Natural killer cell (primary cell): ENCODE data around the gene CAPN1. TPM values are rescaled to one million over a fixed set of nuclear protein-coding genes. Genes with fewer than 3 reads are reported as not detected.

Experiments used
- ATAC-seq, 3 donors: fragments of 150-1000 bp in 2 of 3; fragments of 200-7000 bp in 1 of 3; cut with Tn5 transposase; 1 replicate in 1 of 3; 2 replicates in 2 of 3; pipeline ENCODE4 v1.10.0; 2021; ENCODE audit warnings: mild to moderate bottlenecking in 2 of 3, moderate library complexity in 2 of 3
- DNase-seq, 2 donors: peaks; one replicate each; pipeline versions ENCODE4 v3.0.0 to v3.0.0-alpha.2; 2013 to 2021; ENCODE audit warnings: mixed read lengths in 1 of 2
- H3K27ac ChIP-seq: one replicate; pipeline ENCODE4 v1.5.1; 2013; ENCODE audit warnings: mild to moderate bottlenecking, low read length
- H3K27me3 ChIP-seq: one replicate; pipeline ENCODE4 v1.6.1; 2013; ENCODE audit warnings: low read length; ENCODE audit not compliant: control insufficient read depth, insufficient read depth
- H3K36me3 ChIP-seq: one replicate; pipeline ENCODE4 v1.6.1; 2013; ENCODE audit warnings: low read length; ENCODE audit not compliant: control insufficient read depth, insufficient read depth
- H3K4me1 ChIP-seq: one replicate; pipeline ENCODE4 v1.6.1; 2013; ENCODE audit warnings: low read length; ENCODE audit not compliant: control insufficient read depth, insufficient read depth
- H3K4me3 ChIP-seq: one replicate; pipeline ENCODE4 v1.5.1; 2013; ENCODE audit warnings: low read length
- H3K9me3 ChIP-seq: one replicate; pipeline ENCODE4 v1.6.1; 2013; ENCODE audit warnings: low read length; ENCODE audit not compliant: control insufficient read depth, insufficient read depth
- H3K27ac Mint-ChIP-seq, 2 donors: one replicate each; pipeline ENCODE4 v1.8.0; 2022; ENCODE audit warnings: mild to moderate bottlenecking in 2 of 2, mixed read lengths in 2 of 2, moderate library complexity in 1 of 2
- H3K27me3 Mint-ChIP-seq, 2 donors: one replicate each; pipeline ENCODE4 v1.8.0; 2022; ENCODE audit warnings: low read depth in 2 of 2, mixed read lengths in 2 of 2
- H3K36me3 Mint-ChIP-seq: one replicate; pipeline ENCODE4 v1.8.0; 2022; ENCODE audit warnings: mixed read lengths
- H3K4me1 Mint-ChIP-seq, 2 donors: one replicate each; pipeline ENCODE4 v1.8.0; 2022; ENCODE audit warnings: mixed read lengths in 2 of 2
- H3K4me3 Mint-ChIP-seq: one replicate; pipeline ENCODE4 v1.8.0; 2022; ENCODE audit warnings: mild to moderate bottlenecking, moderate library complexity, mixed read lengths
- H3K9me3 Mint-ChIP-seq, 2 donors: one replicate each; pipeline ENCODE4 v1.8.0; 2022; ENCODE audit warnings: mixed read lengths in 2 of 2
- WGBS: methylation state at CpG from one replicate; pipeline ENCODE4 v1.1.7; 2013; ENCODE audit warnings: missing lambda C conversion rate; ENCODE audit not compliant: insufficient coverage; 5-methylcytosine and 5-hydroxymethylcytosine counted together
- intact Hi-C: fragments of 100-400 bp; cut with micrococcal nuclease; formaldehyde crosslinking; loops from one replicate; pipeline ENCODE4 v1.14.2; 2022
- total RNA-seq, 4 donors: library from RNA; stranded (reverse); fragments of 120-200 nt in 1 of 4; gene quantifications; one replicate each; pipeline versions ENCODE4 v1.2.3 to v1.2.4, GENCODE V29; 2013 to 2022
- TF ChIP-seq, protein P1 (sequence below): fragments of 200-600 bp; IDR thresholded peaks from one replicate; pipeline ENCODE4 v1.8.0; 2022; ENCODE audit warnings: antibody characterized with exemption

CAPN1 gene
- total RNA-seq, 3 donors from 2014 or later (not counting 1 experiment from before 2014, with no cell fraction given) = 211 to 256 (median 229) TPM

DNA sequence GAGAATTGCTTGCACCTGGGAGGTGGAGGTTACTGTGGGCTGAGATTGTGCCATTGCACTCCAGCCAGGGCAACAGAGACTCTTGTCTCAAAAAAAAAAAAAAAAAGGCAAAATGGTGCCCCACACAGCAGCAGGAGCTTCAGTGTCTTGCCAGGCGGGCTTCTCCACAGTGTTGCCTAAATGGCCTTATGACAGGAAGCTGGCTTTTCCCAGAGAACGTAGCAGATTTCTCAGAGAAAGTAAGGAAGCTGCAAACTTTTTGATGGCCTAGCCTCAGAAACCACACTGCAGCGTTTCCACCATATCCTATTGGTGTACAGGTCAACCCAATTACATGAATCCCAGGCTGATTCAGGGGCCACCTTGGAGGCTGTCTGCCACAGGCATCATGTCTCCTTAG lies 24.4 kb upstream of the CAPN1 start:
- DNase-seq (no peak), ATAC-seq (no peak)
- no peaks in the 10 kb centered on the region for H3K9me3 ChIP-seq
- no peaks in the 10 kb centered on the region for H3K36me3 Mint-ChIP-seq
- no peaks in the 10 kb centered on the region for H3K36me3 ChIP-seq
- 63% methylated on average over 3 of the region's 3 CpGs for WGBS
- no peaks in the 10 kb centered on the region for H3K27me3 ChIP-seq
- H3K27me3 Mint-ChIP-seq = peaks cover 0 to 4% of the 10 kb centered on the region in 2 donors
- no peaks in the 10 kb centered on the region for H3K4me1 ChIP-seq
- no peak overlapping the region for H3K27ac ChIP-seq
- H3K27ac Mint-ChIP-seq = no peak overlapping the region
- H3K4me3 Mint-ChIP-seq = no peak overlapping the region
- TF ChIP-seq, protein P1, sequence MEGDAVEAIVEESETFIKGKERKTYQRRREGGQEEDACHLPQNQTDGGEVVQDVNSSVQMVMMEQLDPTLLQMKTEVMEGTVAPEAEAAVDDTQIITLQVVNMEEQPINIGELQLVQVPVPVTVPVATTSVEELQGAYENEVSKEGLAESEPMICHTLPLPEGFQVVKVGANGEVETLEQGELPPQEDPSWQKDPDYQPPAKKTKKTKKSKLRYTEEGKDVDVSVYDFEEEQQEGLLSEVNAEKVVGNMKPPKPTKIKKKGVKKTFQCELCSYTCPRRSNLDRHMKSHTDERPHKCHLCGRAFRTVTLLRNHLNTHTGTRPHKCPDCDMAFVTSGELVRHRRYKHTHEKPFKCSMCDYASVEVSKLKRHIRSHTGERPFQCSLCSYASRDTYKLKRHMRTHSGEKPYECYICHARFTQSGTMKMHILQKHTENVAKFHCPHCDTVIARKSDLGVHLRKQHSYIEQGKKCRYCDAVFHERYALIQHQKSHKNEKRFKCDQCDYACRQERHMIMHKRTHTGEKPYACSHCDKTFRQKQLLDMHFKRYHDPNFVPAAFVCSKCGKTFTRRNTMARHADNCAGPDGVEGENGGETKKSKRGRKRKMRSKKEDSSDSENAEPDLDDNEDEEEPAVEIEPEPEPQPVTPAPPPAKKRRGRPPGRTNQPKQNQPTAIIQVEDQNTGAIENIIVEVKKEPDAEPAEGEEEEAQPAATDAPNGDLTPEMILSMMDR = no peak
- H3K9me3 Mint-ChIP-seq = no peaks in the 10 kb centered on the region
- H3K4me1 Mint-ChIP-seq = no peaks in the 10 kb centered on the region
- H3K4me3 ChIP-seq = no peak overlapping the region
- intact Hi-C loops = no loop called here

DNA sequence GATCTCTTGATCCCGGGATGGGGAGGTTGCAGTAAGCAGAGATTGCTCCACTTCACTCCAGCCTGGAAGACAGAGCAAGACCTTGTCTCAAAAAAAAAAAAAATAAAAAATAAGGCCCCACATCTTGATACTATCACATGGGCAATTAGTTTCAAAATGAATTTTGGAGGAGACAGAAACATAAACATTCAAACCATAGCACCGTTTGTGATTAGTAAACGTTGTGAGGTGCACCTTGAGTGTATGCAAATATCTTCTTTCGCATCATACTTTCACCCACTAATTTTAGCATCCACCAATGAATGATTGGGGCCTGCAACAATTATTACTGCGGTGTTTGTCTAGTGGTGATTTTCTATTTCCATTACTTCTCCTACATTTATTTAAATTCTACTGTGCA lies 22.7 kb upstream of the CAPN1 start:
- no peaks in the 10 kb centered on the region for H3K9me3 ChIP-seq
- H3K4me3 Mint-ChIP-seq = no peak overlapping the region
- H3K27me3 ChIP-seq = no peaks in the 10 kb centered on the region
- no peak overlapping the region for H3K27ac ChIP-seq
- ATAC-seq (no peak), DNase-seq (no peak)
- H3K27me3 Mint-ChIP-seq = peaks cover 0 to 4% of the 10 kb centered on the region in 2 donors
- H3K9me3 Mint-ChIP-seq = no peaks in the 10 kb centered on the region
- 79% methylated on average over 3 of the region's 5 CpGs for WGBS
- TF ChIP-seq, protein P1 = no peak
- H3K4me1 ChIP-seq = no peaks in the 10 kb centered on the region
- H3K4me3 ChIP-seq = no peak overlapping the region
- H3K27ac Mint-ChIP-seq = no peak overlapping the region
- no peaks in the 10 kb centered on the region for H3K36me3 Mint-ChIP-seq
- intact Hi-C loops = no loop called here
- no peaks in the 10 kb centered on the region for H3K36me3 ChIP-seq
- no peaks in the 10 kb centered on the region for H3K4me1 Mint-ChIP-seq

DNA sequence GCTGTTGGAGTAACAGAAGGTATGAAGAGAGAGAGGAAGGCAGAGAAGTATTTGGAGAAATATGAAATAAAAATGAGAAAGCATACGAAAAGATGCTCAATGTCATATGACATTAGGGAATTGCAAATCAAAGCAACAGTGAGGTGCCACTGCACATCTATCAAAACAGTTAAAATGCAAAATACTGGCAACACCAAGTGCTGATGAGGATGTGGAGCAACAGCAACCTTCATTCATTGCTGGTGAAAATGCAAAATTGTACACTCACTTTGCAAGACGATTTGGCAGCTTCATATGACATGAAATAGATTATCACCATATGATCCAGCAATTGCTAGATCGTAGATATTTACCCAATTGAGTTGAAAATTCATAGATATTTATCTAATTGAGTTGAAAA lies 21.1 kb upstream of the CAPN1 start:
- TF ChIP-seq, protein P1 = no peak
- Mint-ChIP-seq H3K27ac (no peak overlapping the region), H3K27me3 (peaks cover 0 to 4% of the 10 kb centered on the region in 2 donors), H3K36me3 (no peaks in the 10 kb centered on the region), H3K4me3 (no peak overlapping the region), H3K4me1 (no peaks in the 10 kb centered on the region), H3K9me3 (no peaks in the 10 kb centered on the region)
- Histone ChIP-seq H3K4me3 (no peak overlapping the region), H3K36me3 (no peaks in the 10 kb centered on the region), H3K27ac (no peak overlapping the region), H3K27me3 (no peaks in the 10 kb centered on the region), H3K4me1 (no peaks in the 10 kb centered on the region), H3K9me3 (no peaks in the 10 kb centered on the region)
- intact Hi-C loops = no loop called here
- no peak for DNase-seq
- 84% methylated on average over 2 of the region's 3 CpGs for WGBS
- ATAC-seq = no peak

DNA sequence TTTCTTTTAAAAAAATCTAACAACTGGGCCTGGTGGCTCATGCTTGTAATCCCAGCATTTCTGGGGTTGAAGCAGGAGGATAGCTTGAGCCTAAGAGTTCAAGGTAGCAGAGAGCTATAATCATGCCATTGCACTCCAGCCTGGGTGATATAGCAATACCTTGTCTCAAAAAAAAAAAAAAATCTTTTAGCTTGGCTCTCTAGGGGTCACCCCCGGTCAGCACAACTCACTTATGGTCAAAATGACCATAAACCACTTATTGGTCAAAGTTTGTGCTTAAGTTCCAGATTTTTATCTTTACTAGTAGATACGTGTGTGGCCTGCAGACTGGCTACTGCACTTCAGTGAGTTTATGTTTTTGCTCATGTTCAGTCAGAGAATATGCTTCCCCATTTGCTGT lies 18.0 kb upstream of the CAPN1 start:
- Mint-ChIP-seq H3K27me3 (peaks cover 0 to 4% of the 10 kb centered on the region in 2 donors), H3K4me3 (no peak overlapping the region), H3K27ac (no peak overlapping the region), H3K36me3 (no peaks in the 10 kb centered on the region), H3K9me3 (no peaks in the 10 kb centered on the region), H3K4me1 (peaks cover 0 to 5% of the 10 kb centered on the region in 2 donors)
- intact Hi-C loops = no loop called here
- H3K27ac ChIP-seq = no peak overlapping the region
- DNase-seq (no peak), ATAC-seq (peak in 1 of 3 donors; percentile 53)
- H3K27me3 ChIP-seq = no peaks in the 10 kb centered on the region
- 65% methylated on average over 2 of the region's 2 CpGs for WGBS
- H3K36me3 ChIP-seq = no peaks in the 10 kb centered on the region
- no peaks in the 10 kb centered on the region for H3K9me3 ChIP-seq
- TF ChIP-seq, protein P1 = no peak
- peaks cover 2% of the 10 kb centered on the region for H3K4me1 ChIP-seq
- H3K4me3 ChIP-seq = no peak overlapping the region
